MM.1S (cell line): ENCODE measurements around the gene XPO4.

ENCODE experiments used
- EZH2 ChIP-seq: fragments of 300-600 bp; sonication (generic); optimal IDR thresholded peaks from 2 replicates; pipeline ENCODE3; 2017; ENCODE audit warnings: low read depth, mild to moderate bottlenecking, antibody characterized with exemption, low read length, mixed read lengths
- EZH2phosphoT487 ChIP-seq: fragments of 300-600 bp; sonication (generic); IDR thresholded peaks from 2 replicates; pipeline ENCODE4 v1.6.1; 2018; ENCODE audit warnings: antibody characterized with exemption, low read length
- TF ChIP-seq, protein P1 (sequence below): fragments of 300-600 bp; sonication (generic); IDR thresholded peaks from 2 replicates; pipeline ENCODE4 v1.5.1; 2016; ENCODE audit warnings: antibody characterized with exemption, low read length, mixed read lengths

DNA sequence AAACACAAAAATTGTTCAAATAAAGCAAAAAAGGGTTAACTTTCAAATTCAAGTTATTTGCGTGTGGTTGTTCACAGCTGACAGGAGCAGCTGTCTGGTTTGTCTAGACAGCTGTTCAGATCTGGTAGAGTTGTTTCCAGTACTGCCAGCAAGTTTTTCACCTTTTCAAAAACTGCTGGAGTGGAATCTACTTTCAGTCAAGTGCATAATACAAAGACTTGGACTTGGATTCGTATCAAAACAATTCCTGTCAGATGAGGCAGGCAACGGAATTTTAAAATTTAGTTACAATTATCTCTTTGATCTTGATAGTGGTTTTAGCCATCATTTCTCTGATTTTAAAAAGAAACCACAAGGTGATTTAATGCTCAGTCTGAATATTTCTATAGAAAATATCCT is 77.1 kb downstream of the XPO4 start:
- TF ChIP-seq, protein P1, sequence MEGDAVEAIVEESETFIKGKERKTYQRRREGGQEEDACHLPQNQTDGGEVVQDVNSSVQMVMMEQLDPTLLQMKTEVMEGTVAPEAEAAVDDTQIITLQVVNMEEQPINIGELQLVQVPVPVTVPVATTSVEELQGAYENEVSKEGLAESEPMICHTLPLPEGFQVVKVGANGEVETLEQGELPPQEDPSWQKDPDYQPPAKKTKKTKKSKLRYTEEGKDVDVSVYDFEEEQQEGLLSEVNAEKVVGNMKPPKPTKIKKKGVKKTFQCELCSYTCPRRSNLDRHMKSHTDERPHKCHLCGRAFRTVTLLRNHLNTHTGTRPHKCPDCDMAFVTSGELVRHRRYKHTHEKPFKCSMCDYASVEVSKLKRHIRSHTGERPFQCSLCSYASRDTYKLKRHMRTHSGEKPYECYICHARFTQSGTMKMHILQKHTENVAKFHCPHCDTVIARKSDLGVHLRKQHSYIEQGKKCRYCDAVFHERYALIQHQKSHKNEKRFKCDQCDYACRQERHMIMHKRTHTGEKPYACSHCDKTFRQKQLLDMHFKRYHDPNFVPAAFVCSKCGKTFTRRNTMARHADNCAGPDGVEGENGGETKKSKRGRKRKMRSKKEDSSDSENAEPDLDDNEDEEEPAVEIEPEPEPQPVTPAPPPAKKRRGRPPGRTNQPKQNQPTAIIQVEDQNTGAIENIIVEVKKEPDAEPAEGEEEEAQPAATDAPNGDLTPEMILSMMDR: no peak
- no peak for TF ChIP-seq EZH2
- TF ChIP-seq EZH2phosphoT487: no peak
